M059J (cell line): Measurements from ENCODE around the gene TM4SF5. TPM values are rescaled to one million over a fixed set of nuclear protein-coding genes. Genes with fewer than 3 reads are reported as not detected.

Experiments used
- DNase-seq: peaks from one replicate; pipeline ENCODE4 v3.0.0-alpha.2; 2012; ENCODE audit warnings: low read depth
- total RNA-seq: library from RNA; depleted of rRNA; stranded (reverse); fragments of >200 nt; shearing (Covaris generic); gene quantifications from 2 replicates; pipeline ENCODE4 v1.2.3, GENCODE V29; 2014; rRNA removed

The TM4SF5 gene
- not detected in 2 replicates for total RNA-seq

GRCh38 chr17:4771519-4772234 lies at the start of gene TM4SF5:
TM4SF5 (plus strand) TSS chr17:4771886; CDS start chr17:4771923, 37 bp downstream.
- peak; percentile 31 for DNase-seq

- peak; percentile 20 for DNase-seq
These were observed 48.9 kb upstream of the TM4SF5 start for GRCh38 chr17:4722678-4723240.

- no peak for DNase-seq
These were observed 47.0 kb upstream of the TM4SF5 start for GRCh38 chr17:4724650-4725049.

- DNase-seq = no peak
These were observed 45.9 kb upstream of the TM4SF5 start for GRCh38 chr17:4725646-4726310.

GRCh38 chr17:4728124-4728523 lies 43.6 kb upstream of the TM4SF5 start:
- no peak for DNase-seq

- DNase-seq = no peak
These were observed 38.6 kb upstream of the TM4SF5 start for GRCh38 chr17:4733073-4733531.

- DNase-seq = no peak
These were observed 36.7 kb upstream of the TM4SF5 start for GRCh38 chr17:4734857-4735475.

- no peak for DNase-seq
These were observed 35.6 kb upstream of the TM4SF5 start for GRCh38 chr17:4735876-4736651.

- no peak for DNase-seq
These were observed 33.3 kb upstream of the TM4SF5 start for GRCh38 chr17:4738136-4739121.

- DNase-seq = peak; percentile 36
These were observed 32.3 kb upstream of the TM4SF5 start, which contains the start of the genes CXCL16 and ZMYND15 for GRCh38 chr17:4739122-4740024. CXCL16 (minus strand) TSS chr17:4739928; CDS start chr17:4739339, 589 bp downstream. ZMYND15 (plus strand) TSS chr17:4739833; CDS start chr17:4740549, 716 bp downstream.

- DNase-seq = no peak
These were observed 31.7 kb upstream of the TM4SF5 start for GRCh38 chr17:4740025-4740351.

GRCh38 chr17:4740584-4740983 lies 31.1 kb upstream of the TM4SF5 start:
- DNase-seq = no peak

GRCh38 chr17:4741544-4741943 lies 30.1 kb upstream of the TM4SF5 start:
- DNase-seq = no peak

GRCh38 chr17:4742133-4742532 lies 29.6 kb upstream of the TM4SF5 start:
- DNase-seq = no peak

- peak; percentile 11 for DNase-seq
These were observed 29.1 kb upstream of the TM4SF5 start for GRCh38 chr17:4742629-4743028.

GRCh38 chr17:4743216-4743615 lies 28.5 kb upstream of the TM4SF5 start:
- no peak for DNase-seq

- no peak for DNase-seq
These were observed 27.8 kb upstream of the TM4SF5 start for GRCh38 chr17:4743898-4744297.

GRCh38 chr17:4744999-4745969 lies 26.4 kb upstream of the TM4SF5 start:
- DNase-seq = no peak
